GM23248 (cell line): ENCODE data around the gene MYH9. TPM values are rescaled to one million over a fixed set of nuclear protein-coding genes. Genes with fewer than 3 reads are reported as not detected.
A peak's percentile ranks its signal among the peaks of the same experiment; 100 is the strongest.

Experiments
- DNase-seq: peaks from one replicate; pipeline ENCODE4 v3.0.0-alpha.2; 2015
- H2AFZ ChIP-seq: fragments of 200-600 bp; sonication (generic); 2 replicates; pipeline ENCODE4 v1.6.1; 2016; ENCODE audit warnings: antibody characterized with exemption
- H3F3A ChIP-seq: fragments of 200-600 bp; sonication (generic); 2 replicates; pipeline ENCODE4 v1.6.1; 2016; ENCODE audit warnings: mild to moderate bottlenecking, antibody characterized with exemption, mixed run types; ENCODE audit not compliant: insufficient read depth
- H3K27ac ChIP-seq: fragments of 200-600 bp; sonication (generic); 2 replicates; pipeline ENCODE4 v1.5.1; 2016; ENCODE audit warnings: mild to moderate bottlenecking
- H3K27me3 ChIP-seq: fragments of 200-600 bp; sonication (generic); replicated peaks from 2 replicates; pipeline ENCODE4 v1.6.1; 2016; ENCODE audit warnings: mild to moderate bottlenecking; ENCODE audit not compliant: insufficient read depth
- H3K36me3 ChIP-seq: fragments of 200-600 bp; sonication (generic); 2 replicates; pipeline ENCODE4 v1.6.1; 2016; ENCODE audit warnings: low read depth, mild to moderate bottlenecking
- H3K4me1 ChIP-seq: fragments of 200-600 bp; sonication (generic); 2 replicates; pipeline ENCODE4 v1.6.1; 2016; ENCODE audit warnings: mild to moderate bottlenecking; ENCODE audit not compliant: insufficient read depth
- H3K4me2 ChIP-seq: fragments of 200-600 bp; sonication (generic); one replicate; pipeline ENCODE4 v1.6.1; 2016; ENCODE audit warnings: mild to moderate bottlenecking; ENCODE audit not compliant: unreplicated experiment
- H3K4me3 ChIP-seq: fragments of 200-600 bp; sonication (generic); 2 replicates; pipeline ENCODE4 v1.5.1; 2016; ENCODE audit warnings: mild to moderate bottlenecking
- H3K79me2 ChIP-seq: fragments of 200-600 bp; sonication (generic); 2 replicates; pipeline ENCODE4 v1.6.1; 2016; ENCODE audit warnings: mild to moderate bottlenecking; ENCODE audit not compliant: insufficient read depth
- H3K9ac ChIP-seq: fragments of 200-600 bp; sonication (generic); 2 replicates; pipeline ENCODE4 v1.6.1; 2016; ENCODE audit warnings: mild to moderate bottlenecking
- H3K9me2 ChIP-seq: fragments of 200-600 bp; sonication (generic); 2 replicates; pipeline ENCODE4 v1.6.1; 2016; ENCODE audit warnings: mixed run types, mild to moderate bottlenecking, moderate library complexity; ENCODE audit not compliant: insufficient read depth
- H3K9me3 ChIP-seq: fragments of 200-600 bp; sonication (generic); one replicate; pipeline ENCODE4 v1.6.1; 2017; ENCODE audit warnings: low read depth
- H4K20me1 ChIP-seq: fragments of 200-600 bp; sonication (generic); 2 replicates; pipeline ENCODE4 v1.6.0; 2016; ENCODE audit not compliant: insufficient read depth
- EZH2 ChIP-seq: fragments of 200-600 bp; sonication (generic); IDR thresholded peaks from 2 replicates; pipeline ENCODE4 v1.6.1; 2018; ENCODE audit warnings: antibody characterized with exemption, mild to moderate bottlenecking; ENCODE audit not compliant: insufficient read depth, poor library complexity, severe bottlenecking
- EZH2phosphoT487 ChIP-seq: fragments of 200-600 bp; sonication (generic); IDR thresholded peaks from 2 replicates; pipeline ENCODE4 v1.6.1; 2018; ENCODE audit warnings: antibody characterized with exemption, moderate library complexity, mild to moderate bottlenecking, low read depth; ENCODE audit not compliant: insufficient read depth
- WGBS, 2 experiments: methylation state at CpG; one replicate each; pipeline ENCODE4 v1.1.6; 2015 to 2017; ENCODE audit warnings: low lambda C conversion rate in 2 of 2, low coverage in 1 of 2; ENCODE audit errors: missing lambda C conversion rate in 2 of 2; 5-methylcytosine and 5-hydroxymethylcytosine counted together
- in situ Hi-C: fragments of 300-500 bp; cut with MboI; formaldehyde crosslinking; loops from 2 replicates; pipeline ENCODE4 v1.15.0; 2020
- polyA plus RNA-seq: library from polyadenylated mRNA; unstranded; fragments of >200 nt; fragmentation: Nextera tagmentation; extraction: Ambion mirVana; gene quantifications from 2 replicates; pipeline ENCODE4 v1.2.1, GENCODE V29; 2016
- total RNA-seq: library from RNA; depleted of rRNA; stranded (reverse); fragments of >200 nt; shearing (Covaris generic); gene quantifications from 2 replicates; pipeline ENCODE4 v1.2.3, GENCODE V29; 2014

MYH9 gene
- total and polyA plus RNA-seq, 2 experiments from 2014 or later: 287 to 420 TPM

GRCh38 chr22:36332623-36333332 is 55.0 kb downstream of the MYH9 start:
- H3K4me2 ChIP-seq: no peak overlapping the region
- no peak overlapping the region for H2AFZ ChIP-seq
- H3K27me3 ChIP-seq: no peaks in the 10 kb centered on the region
- H3K27ac ChIP-seq: peak overlapping the region; percentile 93
- H3K4me1 ChIP-seq: peaks cover 76% of the 10 kb centered on the region
- no peak overlapping the region for H3K4me3 ChIP-seq
- peaks cover 48% of the 10 kb centered on the region for H3K36me3 ChIP-seq
- no peaks in the 10 kb centered on the region for H3K9me3 ChIP-seq
- peaks cover 100% of the 10 kb centered on the region for H3K79me2 ChIP-seq
- peaks cover 5% of the 10 kb centered on the region; the same call in 1 of the 2 replicates for H4K20me1 ChIP-seq
- TF ChIP-seq EZH2phosphoT487 (no peak), EZH2 (no peak)
- peak overlapping the region; percentile 75 for H3K9ac ChIP-seq
- whole genome bisulfite sequencing, 2 experiments: 85 to 87% methylated on average over 12 to 13 of the region's 13 CpGs
- no peaks in the 10 kb centered on the region for H3K9me2 ChIP-seq
- DNase-seq: peak; percentile 45
- in situ Hi-C loops: no loop called here
- peaks cover 96% of the 10 kb centered on the region for H3F3A ChIP-seq

GRCh38 chr22:36331912-36332622 is 55.7 kb downstream of the MYH9 start:
- peaks cover 96% of the 10 kb centered on the region for H3F3A ChIP-seq
- peaks cover 41% of the 10 kb centered on the region for H3K36me3 ChIP-seq
- TF ChIP-seq EZH2 (no peak), EZH2phosphoT487 (no peak)
- H4K20me1 ChIP-seq: peaks cover 5% of the 10 kb centered on the region; the same call in 1 of the 2 replicates
- peak; percentile 53 for DNase-seq
- H3K79me2 ChIP-seq: peaks cover 100% of the 10 kb centered on the region
- H3K4me3 ChIP-seq: 0 out of 2 replicates have a peak overlapping the region, but pooled peaks have one; percentile 4
- H3K4me1 ChIP-seq: peaks cover 69% of the 10 kb centered on the region
- WGBS, 2 experiments: 37 to 42% methylated on average over 15 of the region's 15 CpGs
- no peaks in the 10 kb centered on the region for H3K27me3 ChIP-seq
- in situ Hi-C loops: no loop called here
- peak overlapping the region; percentile 75 for H3K9ac ChIP-seq
- H2AFZ ChIP-seq: no peak overlapping the region
- H3K9me2 ChIP-seq: no peaks in the 10 kb centered on the region
- H3K9me3 ChIP-seq: no peaks in the 10 kb centered on the region
- peak overlapping the region; percentile 63 for H3K4me2 ChIP-seq
- peak overlapping the region; percentile 93 for H3K27ac ChIP-seq

DNA sequence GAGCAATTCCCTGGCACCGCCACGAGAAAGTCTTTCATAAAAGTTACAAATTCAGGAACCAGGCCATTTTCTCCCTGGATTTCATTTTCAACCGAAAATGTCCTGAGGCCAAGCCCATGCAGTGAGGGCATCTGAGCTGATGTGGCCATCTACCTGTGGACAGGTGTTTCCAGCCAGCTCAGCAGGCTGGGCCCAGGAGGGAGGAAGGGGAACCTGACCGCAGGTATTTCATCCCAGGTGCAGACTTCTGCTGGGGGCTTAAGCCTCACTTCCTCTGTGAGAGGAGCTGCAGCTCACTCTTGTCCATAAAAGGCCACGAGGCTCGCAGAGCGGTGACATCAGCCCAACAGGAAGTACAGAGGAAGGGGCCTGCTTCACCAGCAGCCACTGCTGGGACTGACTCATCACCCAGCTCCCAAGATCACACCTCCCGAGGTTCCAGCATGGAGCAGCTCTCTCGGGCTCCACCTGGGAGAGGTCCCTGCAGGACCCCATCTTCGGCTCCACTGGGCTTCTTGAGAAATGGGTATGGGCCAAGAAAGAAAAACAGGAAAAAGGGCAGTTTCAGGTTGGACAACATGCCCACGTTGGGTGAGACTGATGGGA is 56.4 kb downstream of the MYH9 start:
- Histone ChIP-seq H2AFZ (no peak overlapping the region), H3K36me3 (peaks cover 40% of the 10 kb centered on the region), H3K4me1 (peaks cover 62% of the 10 kb centered on the region), H3F3A (peaks cover 95% of the 10 kb centered on the region), H3K79me2 (peaks cover 100% of the 10 kb centered on the region), H3K9ac (peak overlapping the region; percentile 75), H4K20me1 (no peaks in the 10 kb centered on the region), H3K27ac (peak overlapping the region; percentile 93), H3K4me3 (0 out of 2 replicates have a peak overlapping the region, but pooled peaks have one; percentile 4), H3K9me3 (no peaks in the 10 kb centered on the region), H3K27me3 (no peaks in the 10 kb centered on the region), H3K4me2 (peak overlapping the region; percentile 63), H3K9me2 (no peaks in the 10 kb centered on the region)
- TF ChIP-seq EZH2: no peak
- 9% methylated on average over 11 of the region's 11 CpGs for WGBS, 2 experiments
- DNase-seq: peak; percentile 94
- in situ Hi-C loops: no loop called here

DNA sequence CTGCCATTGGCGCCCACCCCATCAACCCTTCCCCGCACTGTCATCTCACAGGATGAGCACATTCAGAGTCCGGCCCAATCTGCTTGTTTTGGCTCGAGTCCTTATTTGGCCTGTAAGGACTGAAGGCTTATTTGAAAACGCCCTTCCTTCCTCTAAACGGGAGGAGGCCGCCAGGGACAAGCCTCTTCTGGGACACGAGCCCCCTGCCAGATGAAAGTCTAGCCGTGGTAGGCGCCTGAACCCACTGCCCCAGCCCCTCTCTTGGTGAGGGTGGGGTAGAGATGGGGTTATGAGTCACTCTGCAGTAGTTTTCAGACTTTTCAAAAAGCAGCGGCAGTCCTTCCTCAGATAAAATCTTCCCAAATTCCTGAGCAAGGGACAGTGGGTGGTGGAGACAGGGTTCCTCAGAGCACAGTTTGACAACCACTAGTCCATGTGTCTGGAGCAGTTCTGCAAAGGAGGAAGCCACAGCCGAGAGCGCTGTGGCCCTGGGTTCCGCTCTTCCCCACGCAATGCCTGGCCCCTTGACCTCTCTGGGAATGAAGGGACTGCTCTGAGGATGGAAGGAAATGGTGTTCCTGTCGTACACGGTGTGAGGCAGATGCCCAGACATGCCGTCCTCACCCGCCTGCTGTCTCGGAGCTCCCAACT is 57.0 kb downstream of the MYH9 start:
- peak overlapping the region; percentile 63 for H3K4me2 ChIP-seq
- peak; percentile 67 for DNase-seq
- peaks cover 56% of the 10 kb centered on the region for H3K4me1 ChIP-seq
- no peak overlapping the region for H3K4me3 ChIP-seq
- H4K20me1 ChIP-seq: no peaks in the 10 kb centered on the region
- no peaks in the 10 kb centered on the region for H3K9me2 ChIP-seq
- peak overlapping the region; percentile 75 for H3K9ac ChIP-seq
- no peak for TF ChIP-seq EZH2
- no peaks in the 10 kb centered on the region for H3K27me3 ChIP-seq
- peak overlapping the region; percentile 93 for H3K27ac ChIP-seq
- 12 to 16% methylated on average over 20 of the region's 20 CpGs for WGBS, 2 experiments
- H3F3A ChIP-seq: peaks cover 95% of the 10 kb centered on the region
- H3K79me2 ChIP-seq: peaks cover 100% of the 10 kb centered on the region
- in situ Hi-C loops: no loop called here
- no peak overlapping the region for H2AFZ ChIP-seq
- no peaks in the 10 kb centered on the region for H3K9me3 ChIP-seq
- peaks cover 39% of the 10 kb centered on the region for H3K36me3 ChIP-seq
